ENCODE measurements around the gene SAMSN1. TPM values are rescaled to one million over a fixed set of nuclear protein-coding genes. Genes with fewer than 3 reads are reported as not detected.

The SAMSN1 gene
- total RNA-seq, 2 donors from 2014 or later = 33.7 to 64.9 TPM

DNA sequence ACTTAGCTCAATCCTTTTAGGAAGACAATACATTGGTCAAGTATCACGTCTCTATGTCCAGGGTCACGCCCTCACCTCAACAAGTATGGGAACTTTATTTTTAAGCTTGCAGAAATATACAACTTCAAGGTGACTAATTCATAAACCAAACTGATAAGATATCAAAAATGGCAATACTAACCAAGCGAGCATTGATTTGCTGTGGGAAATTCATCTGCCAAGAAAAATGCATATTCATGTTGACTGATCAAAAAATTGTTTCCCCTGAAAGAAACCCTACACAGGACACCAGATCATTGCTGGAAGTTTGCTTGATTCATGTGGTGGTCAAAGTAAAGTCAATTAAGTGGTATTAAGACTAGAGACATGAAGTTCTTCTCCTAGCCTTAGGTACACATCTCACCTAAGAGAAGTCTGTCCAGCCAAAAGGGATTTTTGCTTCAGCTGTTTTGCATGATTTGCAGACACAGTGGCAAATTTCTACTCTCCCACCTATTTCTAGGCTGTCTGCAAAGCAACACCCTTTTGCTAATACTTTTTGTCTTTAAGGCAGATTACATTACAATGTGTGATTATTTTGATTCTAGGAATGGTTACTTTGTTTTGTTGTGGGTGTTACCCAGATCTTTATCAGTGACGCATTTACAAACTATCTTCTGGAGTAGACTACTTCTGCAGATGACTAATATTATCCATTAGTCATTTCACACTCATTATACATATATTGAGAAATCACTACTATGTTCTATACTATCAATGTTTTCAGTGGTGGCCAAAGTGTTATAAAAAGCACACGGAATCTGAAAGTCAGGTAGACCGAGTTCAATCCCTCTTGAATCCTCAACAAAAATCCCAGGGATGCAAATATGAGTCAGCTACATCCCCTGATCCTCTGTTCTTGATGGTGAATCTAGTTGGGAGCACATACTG, 12.4 kb downstream of the SAMSN1 start:
- peaks cover 35% of the 10 kb centered on the region for H3K4me1 Mint-ChIP-seq
- peaks cover 4% of the 10 kb centered on the region for H3K36me3 Mint-ChIP-seq (ENCODE audit: low read depth)
- no peaks in the 10 kb centered on the region for H3K27me3 Mint-ChIP-seq
- no peaks in the 10 kb centered on the region for H3K9me3 ChIP-seq (ENCODE audit: control insufficient read depth, low read length, poor library complexity, severe bottlenecking)
- peak overlapping the region; percentile 92 for H3K4me3 Mint-ChIP-seq
- DNase-seq (peak in 1 of 3 donors; percentile 22), ATAC-seq (peak; percentile 86)
- H3K27ac Mint-ChIP-seq = peak overlapping the region; percentile 99

- Mint-ChIP-seq H3K4me3 (no peak overlapping the region), H3K27ac (peak overlapping the region; percentile 99), H3K27me3 (no peaks in the 10 kb centered on the region), H3K4me1 (peaks cover 43% of the 10 kb centered on the region), H3K36me3 (ENCODE audit: low read depth) (peaks cover under 1% of the 10 kb centered on the region)
- ATAC-seq (no peak), DNase-seq (no peak)
- H3K9me3 ChIP-seq (ENCODE audit: control insufficient read depth, low read length, poor library complexity, severe bottlenecking) = no peaks in the 10 kb centered on the region
Observed at GRCh38 chr21:14531757-14532316, 14.3 kb downstream of the SAMSN1 start.

- Mint-ChIP-seq H3K4me3 (no peak overlapping the region), H3K36me3 (ENCODE audit: low read depth) (no peaks in the 10 kb centered on the region), H3K4me1 (peaks cover 49% of the 10 kb centered on the region), H3K27me3 (no peaks in the 10 kb centered on the region), H3K27ac (peak overlapping the region; percentile 24)
- DNase-seq = no peak
- no peak for ATAC-seq
- H3K9me3 ChIP-seq (ENCODE audit: control insufficient read depth, low read length, poor library complexity, severe bottlenecking) = no peaks in the 10 kb centered on the region
Observed at GRCh38 chr21:14530592-14530991, 15.5 kb downstream of the SAMSN1 start.

- H3K9me3 ChIP-seq (ENCODE audit: control insufficient read depth, low read length, poor library complexity, severe bottlenecking) = no peaks in the 10 kb centered on the region
- H3K36me3 Mint-ChIP-seq (ENCODE audit: low read depth) = peaks cover 3% of the 10 kb centered on the region
- no peak for DNase-seq
- no peaks in the 10 kb centered on the region for H3K27me3 Mint-ChIP-seq
- peaks cover 41% of the 10 kb centered on the region for H3K4me1 Mint-ChIP-seq
- ATAC-seq = no peak
- H3K4me3 Mint-ChIP-seq = peak overlapping the region; percentile 73
- peak overlapping the region; percentile 93 for H3K27ac Mint-ChIP-seq
Observed at GRCh38 chr21:14528815-14529214, 17.3 kb downstream of the SAMSN1 start.

DNA sequence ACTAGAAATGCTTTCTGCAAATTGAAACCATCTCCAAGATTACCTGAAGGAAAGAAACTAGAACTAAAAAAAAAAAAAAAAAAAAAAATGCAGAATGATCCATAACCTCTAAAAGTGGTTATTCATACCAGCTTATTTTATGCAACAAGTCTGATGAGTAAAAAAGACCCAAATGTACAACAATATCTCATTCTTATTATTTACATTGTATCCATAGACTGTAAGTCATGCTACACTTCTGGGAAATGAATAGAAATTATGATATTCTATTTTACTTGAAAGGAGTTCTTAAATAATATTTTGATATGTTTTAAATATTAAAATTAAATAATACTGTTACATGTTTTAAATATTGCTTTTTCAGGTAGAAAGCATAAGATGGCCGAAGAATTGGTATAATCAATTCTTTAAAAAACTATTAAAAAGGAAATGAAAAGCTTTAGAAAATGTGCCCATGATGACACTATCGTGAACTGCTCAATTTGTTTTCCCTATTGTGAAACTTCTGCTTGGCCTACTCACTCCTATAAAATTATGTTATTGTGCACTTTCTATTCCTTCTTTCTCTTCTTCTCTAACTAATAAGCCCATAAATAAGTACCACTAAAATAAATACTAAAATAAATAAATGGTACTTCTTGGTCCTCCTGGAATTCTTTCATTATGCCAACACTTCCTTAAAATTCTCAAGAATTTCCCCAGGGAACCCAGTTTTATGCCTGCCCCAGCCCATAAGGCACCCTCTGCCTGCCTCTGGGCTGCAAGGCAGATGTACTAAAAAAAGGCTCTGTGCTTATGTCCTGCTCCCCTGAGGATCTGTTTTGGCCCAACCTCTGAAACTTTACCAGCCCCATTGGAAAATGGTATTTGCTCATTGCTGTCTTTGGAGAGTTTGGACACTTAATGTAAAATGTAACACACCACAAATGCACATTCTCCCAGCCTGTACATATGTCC, 18.1 kb downstream of the SAMSN1 start:
- DNase-seq (no peak), ATAC-seq (no peak)
- H3K9me3 ChIP-seq (ENCODE audit: control insufficient read depth, low read length, poor library complexity, severe bottlenecking) = no peaks in the 10 kb centered on the region
- Mint-ChIP-seq H3K4me1 (peaks cover 46% of the 10 kb centered on the region), H3K36me3 (ENCODE audit: low read depth) (peaks cover 3% of the 10 kb centered on the region), H3K4me3 (peak overlapping the region; percentile 80), H3K27me3 (no peaks in the 10 kb centered on the region), H3K27ac (peak overlapping the region; percentile 93)

DNA sequence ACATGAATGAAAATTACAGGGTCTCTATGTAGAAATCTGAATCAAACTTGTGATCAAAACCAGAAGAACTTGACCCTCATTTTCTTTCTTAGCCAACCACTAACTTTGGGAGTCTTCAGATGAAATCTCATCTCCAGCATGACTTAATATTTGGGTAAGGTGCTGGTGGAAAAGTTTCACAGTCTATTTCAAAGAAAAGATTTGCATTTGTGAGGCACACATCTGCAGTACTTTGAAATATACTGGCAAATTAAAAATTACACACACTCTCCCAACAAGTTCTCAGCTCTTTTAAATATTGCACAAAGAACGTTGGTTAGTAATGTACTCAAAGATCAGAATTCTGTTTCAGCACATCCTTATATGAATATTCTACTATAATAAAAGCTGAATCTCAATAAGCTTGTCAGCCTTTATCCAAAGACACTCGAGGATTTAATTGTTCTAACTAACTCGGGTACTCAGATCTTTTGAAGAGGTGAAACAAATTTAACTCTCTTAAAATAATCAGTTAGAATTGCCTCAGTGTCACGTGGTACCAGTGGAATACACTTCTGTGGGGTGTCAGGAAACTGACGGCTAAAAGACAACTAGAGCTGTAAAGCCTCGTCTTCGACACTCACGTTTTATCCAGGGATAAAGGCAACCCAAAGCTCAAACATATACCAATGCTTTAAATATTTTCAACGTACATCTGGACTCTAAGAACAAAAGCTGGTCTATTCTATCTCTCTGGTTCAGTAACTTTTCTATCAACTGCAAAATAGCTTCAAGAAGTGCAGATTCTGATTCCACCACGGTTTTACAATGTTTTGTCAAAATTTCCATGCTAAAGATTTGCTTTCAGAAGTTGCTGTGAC, 19.0 kb downstream of the SAMSN1 start:
- Mint-ChIP-seq H3K4me3 (peak overlapping the region; percentile 80), H3K4me1 (peaks cover 43% of the 10 kb centered on the region), H3K27me3 (no peaks in the 10 kb centered on the region), H3K27ac (peak overlapping the region; percentile 93), H3K36me3 (ENCODE audit: low read depth) (peaks cover 3% of the 10 kb centered on the region)
- DNase-seq (no peak), ATAC-seq (peak; percentile 66)
- no peaks in the 10 kb centered on the region for H3K9me3 ChIP-seq (ENCODE audit: control insufficient read depth, low read length, poor library complexity, severe bottlenecking)

DNA sequence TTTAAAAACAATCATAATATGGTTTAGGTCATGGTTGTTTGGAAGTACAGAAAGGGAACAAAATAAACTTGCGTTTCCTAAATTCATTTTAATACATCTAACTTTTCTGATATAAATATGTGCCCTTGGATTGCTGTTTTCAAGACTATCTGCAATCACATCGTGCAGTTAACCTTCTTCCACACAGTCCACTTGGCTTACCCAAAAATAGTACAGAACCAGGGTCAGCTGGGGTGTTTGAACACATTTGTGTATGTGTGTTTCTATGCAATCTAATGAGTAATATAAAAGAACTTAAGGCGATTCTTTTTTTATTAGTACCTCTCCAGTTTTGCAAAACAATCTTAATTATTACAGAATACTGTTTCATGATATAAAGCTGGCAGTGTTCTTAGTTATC, 19.9 kb downstream of the SAMSN1 start:
- peak overlapping the region; percentile 93 for H3K27ac Mint-ChIP-seq
- peaks cover 3% of the 10 kb centered on the region for H3K36me3 Mint-ChIP-seq (ENCODE audit: low read depth)
- no peak for ATAC-seq
- no peaks in the 10 kb centered on the region for H3K9me3 ChIP-seq (ENCODE audit: control insufficient read depth, low read length, poor library complexity, severe bottlenecking)
- peak overlapping the region; percentile 80 for H3K4me3 Mint-ChIP-seq
- H3K27me3 Mint-ChIP-seq = no peaks in the 10 kb centered on the region
- peaks cover 46% of the 10 kb centered on the region for H3K4me1 Mint-ChIP-seq
- DNase-seq = no peak

- peak overlapping the region; percentile 84 for H3K4me3 Mint-ChIP-seq
- peak; percentile 50 for ATAC-seq
- no peaks in the 10 kb centered on the region for H3K9me3 ChIP-seq (ENCODE audit: control insufficient read depth, low read length, poor library complexity, severe bottlenecking)
- no peaks in the 10 kb centered on the region for H3K27me3 Mint-ChIP-seq
- peaks cover 6% of the 10 kb centered on the region for H3K36me3 Mint-ChIP-seq (ENCODE audit: low read depth)
- DNase-seq = no peak
- peak overlapping the region; percentile 87 for H3K27ac Mint-ChIP-seq
- peaks cover 35% of the 10 kb centered on the region for H3K4me1 Mint-ChIP-seq
Observed at GRCh38 chr21:14523234-14523633, 22.9 kb downstream of the SAMSN1 start.

DNA sequence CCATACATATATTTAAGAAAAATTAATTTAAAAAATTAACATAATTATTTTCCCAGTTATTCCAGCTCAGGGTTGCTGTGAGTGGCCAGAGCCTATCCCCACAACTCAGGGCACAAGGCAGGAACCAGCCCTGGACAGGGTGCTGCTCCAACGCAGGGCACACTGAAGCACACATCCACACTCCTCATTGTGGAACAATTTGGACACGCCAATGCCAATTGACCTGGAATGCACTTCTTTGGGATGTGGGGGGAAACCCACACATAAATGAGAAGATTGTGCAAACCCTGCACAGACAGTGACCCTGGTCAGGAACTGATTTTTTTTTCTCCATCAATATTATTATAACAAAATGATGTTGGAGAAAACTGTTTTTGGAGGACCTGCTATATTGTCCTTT, 23.4 kb downstream of the SAMSN1 start:
- H3K9me3 ChIP-seq (ENCODE audit: control insufficient read depth, low read length, poor library complexity, severe bottlenecking) = no peaks in the 10 kb centered on the region
- H3K27me3 Mint-ChIP-seq = no peaks in the 10 kb centered on the region
- H3K4me3 Mint-ChIP-seq = no peak overlapping the region
- peak overlapping the region; percentile 87 for H3K27ac Mint-ChIP-seq
- H3K36me3 Mint-ChIP-seq (ENCODE audit: low read depth) = peaks cover 11% of the 10 kb centered on the region
- peaks cover 37% of the 10 kb centered on the region for H3K4me1 Mint-ChIP-seq
- no peak for DNase-seq
- no peak for ATAC-seq

GRCh38 chr21:14520535-14520934, 25.6 kb downstream of the SAMSN1 start:
- no peaks in the 10 kb centered on the region for H3K9me3 ChIP-seq (ENCODE audit: control insufficient read depth, low read length, poor library complexity, severe bottlenecking)
- ATAC-seq (peak; percentile 35), DNase-seq (no peak)
- Mint-ChIP-seq H3K4me1 (peaks cover 26% of the 10 kb centered on the region), H3K36me3 (ENCODE audit: low read depth) (peaks cover 21% of the 10 kb centered on the region), H3K27ac (peak overlapping the region; percentile 54), H3K4me3 (no peak overlapping the region), H3K27me3 (no peaks in the 10 kb centered on the region)

DNA sequence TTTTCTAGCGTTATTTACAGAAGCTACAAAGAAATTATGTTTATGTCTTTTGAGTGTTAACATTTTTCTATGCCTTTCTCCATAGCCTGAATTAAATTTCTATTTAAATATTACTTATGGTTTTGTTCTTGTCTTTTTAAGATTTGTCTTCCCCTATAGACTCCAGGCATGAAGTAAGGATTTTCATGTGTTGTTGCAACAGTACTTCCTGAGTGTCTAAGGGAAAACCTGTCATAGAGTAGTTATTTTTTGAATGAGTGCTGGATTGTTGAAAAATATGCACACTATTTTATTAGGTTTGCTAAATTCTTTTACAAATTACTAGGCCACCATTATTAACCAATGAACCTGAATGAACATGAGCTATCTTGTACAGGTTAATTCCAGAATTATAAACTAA, 27.1 kb downstream of the SAMSN1 start:
- Mint-ChIP-seq H3K27ac (peak overlapping the region; percentile 24), H3K4me3 (no peak overlapping the region), H3K27me3 (no peaks in the 10 kb centered on the region), H3K36me3 (ENCODE audit: low read depth) (peaks cover 23% of the 10 kb centered on the region), H3K4me1 (peaks cover 29% of the 10 kb centered on the region)
- ATAC-seq = no peak
- no peaks in the 10 kb centered on the region for H3K9me3 ChIP-seq (ENCODE audit: control insufficient read depth, low read length, poor library complexity, severe bottlenecking)
- DNase-seq = no peak

- no peak overlapping the region for H3K4me3 Mint-ChIP-seq
- no peaks in the 10 kb centered on the region for H3K9me3 ChIP-seq (ENCODE audit: control insufficient read depth, low read length, poor library complexity, severe bottlenecking)
- no peaks in the 10 kb centered on the region for H3K27me3 Mint-ChIP-seq
- peaks cover 14% of the 10 kb centered on the region for H3K4me1 Mint-ChIP-seq
- peaks cover 37% of the 10 kb centered on the region for H3K36me3 Mint-ChIP-seq (ENCODE audit: low read depth)
- DNase-seq (no peak), ATAC-seq (no peak)
- H3K27ac Mint-ChIP-seq = peak overlapping the region; percentile 34
Observed at GRCh38 chr21:14513804-14514203, 32.3 kb downstream of the SAMSN1 start.

Data from T-helper 17 cell (primary cell).